Measurements from ENCODE around the gene TBC1D22A.

- TF ChIP-seq, protein P1, sequence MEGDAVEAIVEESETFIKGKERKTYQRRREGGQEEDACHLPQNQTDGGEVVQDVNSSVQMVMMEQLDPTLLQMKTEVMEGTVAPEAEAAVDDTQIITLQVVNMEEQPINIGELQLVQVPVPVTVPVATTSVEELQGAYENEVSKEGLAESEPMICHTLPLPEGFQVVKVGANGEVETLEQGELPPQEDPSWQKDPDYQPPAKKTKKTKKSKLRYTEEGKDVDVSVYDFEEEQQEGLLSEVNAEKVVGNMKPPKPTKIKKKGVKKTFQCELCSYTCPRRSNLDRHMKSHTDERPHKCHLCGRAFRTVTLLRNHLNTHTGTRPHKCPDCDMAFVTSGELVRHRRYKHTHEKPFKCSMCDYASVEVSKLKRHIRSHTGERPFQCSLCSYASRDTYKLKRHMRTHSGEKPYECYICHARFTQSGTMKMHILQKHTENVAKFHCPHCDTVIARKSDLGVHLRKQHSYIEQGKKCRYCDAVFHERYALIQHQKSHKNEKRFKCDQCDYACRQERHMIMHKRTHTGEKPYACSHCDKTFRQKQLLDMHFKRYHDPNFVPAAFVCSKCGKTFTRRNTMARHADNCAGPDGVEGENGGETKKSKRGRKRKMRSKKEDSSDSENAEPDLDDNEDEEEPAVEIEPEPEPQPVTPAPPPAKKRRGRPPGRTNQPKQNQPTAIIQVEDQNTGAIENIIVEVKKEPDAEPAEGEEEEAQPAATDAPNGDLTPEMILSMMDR (IDR thresholded peaks at IDR 0.05) = no peak
- TF ChIP-seq POLR2A (IDR thresholded peaks at IDR 0.05) = no peak
Observed at GRCh38 chr22:47200273-47201051, 438.0 kb downstream of the TBC1D22A start.

All from heart left ventricle (tissue), 13 donors.